NCI-H128 (cell line): ENCODE data around the gene CATSPER3.

ENCODE experiments used
- DNase-seq: peaks from one replicate; lab custom pipeline; 2025; ENCODE audit not compliant: unreplicated experiment; lab: John Stamatoyannopoulos, UW

Gene CATSPER3

DNA sequence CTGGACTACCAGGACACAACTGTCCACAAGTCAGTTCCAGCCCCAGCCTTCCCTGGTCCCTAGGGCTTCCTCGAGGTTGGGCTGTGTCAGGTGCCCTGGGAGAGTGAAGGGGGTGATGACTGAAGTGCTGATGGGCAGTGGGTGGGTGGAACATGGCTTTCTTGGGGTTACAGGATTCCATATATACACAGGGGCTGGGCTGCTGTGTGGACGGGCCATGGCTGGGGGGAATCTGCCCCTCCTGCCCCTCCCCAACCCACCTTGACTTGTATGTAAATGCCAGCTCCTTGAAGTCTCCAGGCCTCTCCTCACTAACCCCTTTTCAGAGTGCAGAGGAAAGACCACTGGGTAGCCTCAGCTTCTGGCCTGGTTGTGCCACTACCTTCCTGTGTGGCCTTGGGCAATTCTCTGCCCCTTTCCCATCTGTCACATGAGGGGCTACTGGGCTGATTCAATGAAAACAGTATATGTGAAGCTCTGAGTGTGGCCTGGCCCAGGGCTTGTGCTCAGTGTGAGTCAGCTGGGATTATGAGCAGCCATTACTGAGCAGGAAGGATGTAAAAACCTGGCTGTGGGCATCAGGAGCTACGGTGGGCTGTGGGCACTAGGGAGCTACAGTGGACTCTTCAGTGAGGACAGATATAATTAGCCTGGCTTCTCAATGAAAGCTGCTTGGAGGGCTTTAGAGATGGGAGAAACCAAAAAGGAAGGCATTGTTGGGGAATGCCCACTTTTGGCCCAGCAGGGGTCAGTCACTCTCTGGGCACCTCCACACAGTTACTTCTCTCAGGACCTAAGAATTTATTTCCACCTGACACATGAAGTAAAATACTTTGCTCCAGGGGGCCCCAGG, 43.0 kb downstream of the CATSPER3 start:
- no peak for DNase-seq

- DNase-seq = no peak
Measured at GRCh38 chr5:135011355-135012032, 43.8 kb downstream of the CATSPER3 start.

- DNase-seq = no peak
Measured at GRCh38 chr5:135012033-135012588, 44.4 kb downstream of the CATSPER3 start.

DNA sequence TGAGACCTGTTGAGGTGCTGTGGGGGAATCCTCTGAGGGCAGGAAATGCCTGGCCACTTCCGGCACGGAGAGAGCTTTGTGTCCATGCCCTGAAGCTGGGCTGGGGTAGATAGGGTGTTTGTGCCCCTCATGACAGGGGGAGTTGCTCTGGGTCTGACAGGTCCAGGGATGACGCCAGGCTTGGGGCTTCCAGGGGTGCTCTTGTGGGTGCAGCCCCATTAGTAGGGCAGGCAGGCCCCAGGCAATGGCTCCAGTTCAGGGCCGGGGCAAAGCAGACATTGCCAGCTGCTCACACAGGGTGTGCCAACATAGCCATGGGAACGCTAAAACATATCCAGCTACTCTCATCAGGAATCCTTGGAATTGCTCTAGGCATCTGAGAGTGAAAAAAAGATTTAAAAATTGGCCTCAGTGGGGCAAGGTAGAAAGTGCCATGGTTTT, 45.3 kb downstream of the CATSPER3 start:
- DNase-seq = no peak

GRCh38 chr5:135013445-135013844, 45.7 kb downstream of the CATSPER3 start:
- DNase-seq = no peak

- DNase-seq = no peak
Measured at GRCh38 chr5:135013947-135014570, 46.4 kb downstream of the CATSPER3 start.

DNA sequence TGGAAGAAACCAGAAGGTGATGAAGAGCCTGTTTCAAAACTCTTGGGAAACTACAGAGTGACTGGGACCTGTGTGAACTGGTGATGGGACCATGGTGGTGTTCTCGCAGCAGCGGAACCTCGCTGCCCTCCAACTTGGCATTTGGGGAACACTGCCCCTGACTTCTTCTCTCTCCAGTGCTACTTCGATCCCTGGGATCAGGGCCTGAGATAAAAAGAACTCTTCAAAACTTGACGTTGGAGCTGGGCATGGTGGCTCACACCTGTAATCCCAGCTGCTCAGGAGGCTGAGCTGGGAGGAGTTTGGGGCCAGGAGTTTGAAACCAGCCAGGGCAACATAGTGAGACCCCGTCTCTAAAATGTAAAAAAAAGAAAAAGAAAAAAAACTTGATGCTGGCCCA, 48.2 kb downstream of the CATSPER3 start:
- no peak for DNase-seq

DNA sequence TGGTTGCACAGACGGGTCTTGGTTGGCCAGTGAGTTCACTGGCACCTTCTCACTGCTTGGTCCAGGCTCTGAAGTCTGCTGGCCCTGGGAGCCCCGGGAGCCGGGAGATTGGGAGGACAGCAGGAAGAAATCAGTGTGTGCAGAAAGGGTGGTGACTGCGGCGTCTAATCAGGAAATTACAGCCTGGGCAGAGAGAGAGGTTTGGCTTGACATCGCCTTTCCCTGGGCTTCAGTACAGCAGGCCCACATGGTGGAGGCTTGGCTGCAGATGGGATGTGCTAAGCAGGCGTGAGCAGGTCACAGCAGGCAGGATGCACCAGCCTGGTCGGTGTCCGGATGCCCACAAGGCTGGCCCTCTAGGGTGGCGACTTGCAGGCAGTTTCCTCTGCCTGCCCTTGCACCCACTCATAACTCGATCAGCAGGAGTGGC, 49.2 kb downstream of the CATSPER3 start:
- DNase-seq = no peak

- no peak for DNase-seq
Measured at GRCh38 chr5:135018457-135018856, 50.8 kb downstream of the CATSPER3 start.

DNA sequence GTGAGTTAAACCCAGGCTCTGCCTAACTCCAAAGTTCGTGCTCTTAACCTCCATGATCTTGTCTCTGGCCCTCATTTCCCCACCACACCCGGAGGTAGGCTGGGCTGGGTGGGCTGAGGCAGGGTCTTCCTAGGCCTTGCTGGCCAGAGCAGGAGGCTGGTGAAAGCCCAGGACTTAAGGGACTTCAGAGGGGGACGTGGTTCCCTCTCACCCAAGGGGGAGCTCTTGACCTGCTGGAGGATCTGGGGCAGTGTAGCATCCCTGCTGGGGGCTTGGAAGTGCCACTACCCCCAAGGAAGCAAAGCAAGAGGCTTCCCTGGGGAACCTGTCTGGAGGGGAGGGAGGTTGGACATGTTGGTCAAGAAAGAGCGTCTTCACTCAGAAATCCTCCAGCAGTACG, 51.6 kb downstream of the CATSPER3 start:
- DNase-seq = no peak

GRCh38 chr5:135020111-135020895, 52.6 kb downstream of the CATSPER3 start:
- DNase-seq = no peak

DNA sequence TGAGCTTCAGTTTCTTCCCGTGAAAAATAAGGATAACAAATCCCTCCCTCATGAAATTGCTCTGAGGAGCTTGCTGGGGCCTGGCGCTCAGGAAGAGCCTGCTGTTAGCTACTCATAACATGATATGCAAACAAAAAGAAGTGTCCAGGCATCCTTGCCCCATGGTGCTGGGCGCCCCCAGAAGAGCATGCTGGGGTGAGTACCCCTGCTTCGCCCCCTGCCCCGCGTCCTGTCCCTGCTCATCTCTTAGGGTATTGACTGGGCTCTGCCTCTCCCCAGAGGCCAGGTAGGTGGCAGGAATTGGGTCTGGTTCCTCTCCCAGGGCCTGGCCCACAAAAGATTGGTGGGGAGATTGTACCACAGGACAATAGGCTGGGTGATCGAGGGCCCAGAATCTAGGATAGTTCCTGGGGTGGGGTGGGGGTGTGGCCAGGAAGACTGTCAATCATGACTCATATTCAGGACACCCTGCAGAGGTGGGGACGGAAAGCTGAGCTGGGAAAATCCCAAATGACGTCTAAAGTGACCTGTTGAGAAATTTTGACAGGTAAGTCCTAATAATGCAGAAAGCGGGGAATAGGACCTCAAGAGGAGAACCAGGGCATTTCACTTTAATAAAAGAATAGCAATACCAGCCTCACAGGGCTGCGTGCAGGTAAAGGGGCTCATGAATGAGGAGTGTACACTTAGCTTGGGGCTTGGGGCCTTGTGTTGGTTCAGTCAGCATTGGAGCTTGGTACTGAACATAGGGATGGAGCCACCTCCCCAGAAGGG, 57.4 kb downstream of the CATSPER3 start:
- no peak for DNase-seq

DNA sequence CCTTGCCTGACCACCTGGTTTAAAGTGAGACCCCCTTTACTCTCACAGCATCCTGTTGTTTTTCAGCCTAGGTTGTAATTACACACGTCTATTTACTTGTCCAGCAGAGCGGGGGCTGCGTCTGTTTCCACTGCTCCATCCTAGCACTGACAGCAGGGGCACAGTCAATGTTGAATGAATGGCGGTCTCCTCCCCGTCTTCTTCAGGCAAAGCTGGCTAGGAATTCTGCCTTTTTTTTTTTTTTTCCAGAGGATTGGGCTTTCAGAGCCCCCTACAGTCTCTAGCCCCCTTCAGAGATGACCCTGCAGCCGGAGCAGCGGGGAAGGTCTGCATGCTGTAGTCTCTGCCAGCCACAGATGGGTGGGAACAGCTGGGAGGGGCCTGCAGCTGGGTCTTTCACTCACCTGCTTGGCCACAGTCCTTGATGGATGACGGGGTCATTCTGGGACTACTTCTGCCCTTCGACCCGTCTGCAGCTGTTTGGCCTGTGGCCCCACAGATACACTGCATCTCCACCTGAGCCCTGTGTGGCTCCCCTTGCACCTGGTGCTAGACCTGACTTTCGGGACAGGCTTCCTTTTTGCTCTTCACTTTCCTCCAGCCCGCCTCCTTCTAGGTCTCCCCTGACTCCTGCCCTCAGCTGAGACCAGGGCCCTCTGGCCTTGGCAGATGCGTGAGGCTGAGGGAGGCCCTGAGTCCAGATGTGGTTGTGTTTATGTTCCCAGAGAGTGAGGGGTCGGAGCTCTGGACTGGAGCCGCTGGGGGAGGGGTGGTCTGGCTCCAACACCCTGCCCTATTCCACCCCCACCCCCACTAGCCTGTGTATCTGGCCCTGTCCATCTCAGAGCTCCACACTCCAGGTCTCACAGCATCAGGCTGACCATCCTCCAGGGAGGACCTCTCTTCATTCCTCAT, 58.3 kb downstream of the CATSPER3 start:
- no peak for DNase-seq

- DNase-seq = no peak
Measured at GRCh38 chr5:135026645-135027265, 59.0 kb downstream of the CATSPER3 start.

DNA sequence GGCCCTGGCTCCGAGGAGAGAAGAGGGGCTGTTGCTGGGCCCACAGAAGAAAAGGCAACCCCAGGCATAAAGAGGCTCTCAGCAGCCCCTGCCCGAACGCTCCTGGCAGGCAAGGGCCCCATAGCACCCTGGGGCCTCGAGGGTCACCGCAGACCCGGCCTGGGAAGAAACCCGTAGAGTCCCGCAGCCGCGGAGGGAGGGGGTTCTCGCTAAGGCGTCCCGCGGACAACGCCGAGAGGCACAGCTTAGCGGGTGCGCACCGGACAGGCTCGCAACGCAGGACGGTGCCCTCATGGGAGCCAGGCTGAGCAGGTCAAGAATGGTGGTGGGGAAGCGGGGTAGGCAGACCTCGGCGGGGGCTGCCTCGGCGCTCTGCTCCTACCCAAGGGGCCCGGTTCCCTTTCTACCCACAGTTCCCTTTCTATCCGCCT, 59.6 kb downstream of the CATSPER3 start:
- DNase-seq = no peak

GRCh38 chr5:135027697-135028615, 60.2 kb downstream of the CATSPER3 start:
- DNase-seq = no peak

DNA sequence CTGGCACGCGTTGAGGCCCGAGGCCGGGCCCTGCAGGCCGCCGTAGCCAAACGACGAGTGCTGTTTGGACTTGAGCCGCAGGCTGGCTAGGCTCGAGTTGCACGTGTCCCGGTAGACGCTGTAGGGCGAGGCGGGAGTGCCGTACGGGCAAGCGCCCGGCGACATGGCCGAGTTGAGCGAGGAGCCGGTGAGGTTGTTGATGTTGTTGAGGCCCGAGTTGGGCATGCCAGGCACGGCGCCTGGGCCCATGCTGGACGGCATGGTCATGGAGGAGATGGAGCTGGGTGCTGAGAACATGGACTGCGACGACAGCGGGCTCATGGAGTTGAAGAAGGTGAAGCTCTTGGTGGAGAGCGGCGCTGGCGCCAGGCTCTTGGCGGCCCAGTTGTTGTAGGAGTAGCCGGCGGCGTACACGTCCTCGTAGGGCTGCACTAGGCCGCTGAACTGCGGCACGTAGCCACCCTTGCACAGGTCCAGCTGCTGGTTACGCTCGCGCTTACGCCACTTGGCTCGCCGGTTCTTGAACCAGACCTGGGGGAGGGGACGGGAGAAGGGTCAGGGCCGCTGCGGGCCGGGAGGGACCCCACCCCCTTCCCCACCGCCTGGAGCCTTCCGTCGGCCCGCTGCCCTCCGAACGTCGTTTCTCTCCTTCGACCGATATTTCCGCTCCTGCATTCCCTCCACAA, 61.2 kb downstream of the CATSPER3 start:
- DNase-seq = no peak
